ENCODE results near the gene ZNF808.
"Not testable (repeated sequence)": the region's sequence is repeated elsewhere in the genome, so short reads cannot be mapped to it uniquely, and the experiment has no call there.

The ZNF808 gene

DNA sequence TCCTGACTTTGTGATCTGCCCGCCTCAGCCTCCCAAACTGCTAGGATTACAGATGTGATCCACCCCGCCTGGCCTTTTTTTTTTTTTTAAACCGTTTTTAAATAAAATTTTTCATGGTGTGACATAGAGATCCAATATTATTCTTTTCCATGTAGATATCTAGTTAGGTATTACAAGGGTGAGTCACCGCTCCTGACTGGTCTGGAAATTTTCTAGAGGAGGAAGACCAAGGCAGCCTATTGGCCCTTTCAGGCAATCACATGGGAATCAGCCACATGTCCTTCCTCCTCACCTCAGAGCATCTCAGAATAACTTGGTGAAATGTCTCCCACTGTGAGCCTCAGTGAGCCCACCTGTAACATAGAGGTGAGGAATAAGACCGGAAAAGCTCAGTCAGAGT lies 13.7 kb downstream of the ZNF808 start:
- peaks cover 0 to 28% of the 10 kb centered on the region in 2 experiments; a peak in 1 of 3 replicates for H3K36me3 ChIP-seq (ENCODE audit: control insufficient read depth in 2 of 2, insufficient read depth in 1 of 2, low read length in 2 of 2)
- POLR2A ChIA-PET; CTCF ChIA-PET; H3K27ac ChIP-seq (ENCODE audit: extremely low read depth, low read depth, low read length); H3K4me3 ChIP-seq (ENCODE audit: low read depth, low read length); H3K4me1 ChIP-seq (ENCODE audit: control insufficient read depth, insufficient read depth, low read length); H3K9me3 ChIP-seq (ENCODE audit: control insufficient read depth, insufficient read depth, low read depth, low read length): not testable (repeated sequence)

DNA sequence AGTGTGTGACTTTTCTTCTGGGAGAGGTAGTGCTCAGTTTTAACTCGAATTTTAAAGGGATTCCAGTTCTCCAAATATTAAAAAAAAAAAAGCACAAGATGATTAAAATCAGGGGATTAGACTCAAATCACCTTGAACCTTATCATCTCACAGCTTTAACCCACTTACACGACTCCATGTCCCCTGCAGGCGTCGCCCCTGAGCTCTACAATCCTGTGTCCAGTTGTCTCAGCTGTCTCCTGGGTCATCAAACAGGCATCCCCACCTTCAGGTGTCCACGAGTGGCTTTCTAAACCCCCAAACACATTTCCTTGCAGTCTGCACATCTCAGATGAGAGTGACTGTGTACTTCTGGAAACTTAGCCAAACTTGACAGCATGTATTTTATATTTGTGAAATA lies 14.1 kb downstream of the ZNF808 start:
- no peak overlapping the region for H3K4me3 ChIP-seq (ENCODE audit: low read depth, low read length)
- peaks cover 0 to 32% of the 10 kb centered on the region in 2 experiments; a peak in 1 of 3 replicates for H3K36me3 ChIP-seq (ENCODE audit: control insufficient read depth in 2 of 2, insufficient read depth in 1 of 2, low read length in 2 of 2)
- ChIA-PET POLR2A (no interaction called here), CTCF (no interaction called here)
- H3K9me3 ChIP-seq (ENCODE audit: control insufficient read depth, insufficient read depth, low read depth, low read length), result no peaks in the 10 kb centered on the region
- no peak overlapping the region for H3K27ac ChIP-seq (ENCODE audit: extremely low read depth, low read depth, low read length)
- H3K4me1 ChIP-seq (ENCODE audit: control insufficient read depth, insufficient read depth, low read length), result no peaks in the 10 kb centered on the region
- TF ChIP-seq YY1 (tag by site-specific recombination; IDR thresholded peaks at IDR 0.05) (no peak), SALL2 (tag by site-specific recombination; IDR thresholded peaks at IDR 0.05; ENCODE audit: borderline replicate concordance) (no peak), ZNF449 (tag by site-specific recombination; IDR thresholded peaks at IDR 0.05) (no peak), HIC1 (tag by site-specific recombination; IDR thresholded peaks at IDR 0.05) (no peak), ZNF677 (tag by site-specific recombination; IDR thresholded peaks at IDR 0.05) (no peak), ZNF140 (tag by site-specific recombination; IDR thresholded peaks at IDR 0.05) (no peak), ZNF132 (tag by site-specific recombination; IDR thresholded peaks at IDR 0.05; ENCODE audit: borderline replicate concordance) (no peak), ZSCAN4 (tag by site-specific recombination; IDR thresholded peaks at IDR 0.05) (no peak), OVOL3 (tag by site-specific recombination; IDR thresholded peaks at IDR 0.05) (no peak), ZEB2 (tag by site-specific recombination; IDR thresholded peaks at IDR 0.05) (no peak), ZXDB (tag by site-specific recombination; IDR thresholded peaks at IDR 0.05) (no peak), ZNF658 (tag by site-specific recombination; IDR thresholded peaks at IDR 0.05) (no peak), ZNF776 (tag by site-specific recombination; IDR thresholded peaks at IDR 0.05; ENCODE audit: borderline replicate concordance) (no peak), ZNF580 (tag by site-specific recombination; IDR thresholded peaks at IDR 0.05) (no peak), ZNF433 (tag by site-specific recombination; IDR thresholded peaks at IDR 0.05; ENCODE audit: low read depth) (no peak), ZNF571 (tag by site-specific recombination; IDR thresholded peaks at IDR 0.05) (no peak), ZNF501 (tag by site-specific recombination; IDR thresholded peaks at IDR 0.05) (no peak), TCF7L2 (IDR thresholded peaks at IDR 0.05; ENCODE audit: borderline replicate concordance, low read depth, low read length) (no peak)
- TF ChIP-seq, protein P1, sequence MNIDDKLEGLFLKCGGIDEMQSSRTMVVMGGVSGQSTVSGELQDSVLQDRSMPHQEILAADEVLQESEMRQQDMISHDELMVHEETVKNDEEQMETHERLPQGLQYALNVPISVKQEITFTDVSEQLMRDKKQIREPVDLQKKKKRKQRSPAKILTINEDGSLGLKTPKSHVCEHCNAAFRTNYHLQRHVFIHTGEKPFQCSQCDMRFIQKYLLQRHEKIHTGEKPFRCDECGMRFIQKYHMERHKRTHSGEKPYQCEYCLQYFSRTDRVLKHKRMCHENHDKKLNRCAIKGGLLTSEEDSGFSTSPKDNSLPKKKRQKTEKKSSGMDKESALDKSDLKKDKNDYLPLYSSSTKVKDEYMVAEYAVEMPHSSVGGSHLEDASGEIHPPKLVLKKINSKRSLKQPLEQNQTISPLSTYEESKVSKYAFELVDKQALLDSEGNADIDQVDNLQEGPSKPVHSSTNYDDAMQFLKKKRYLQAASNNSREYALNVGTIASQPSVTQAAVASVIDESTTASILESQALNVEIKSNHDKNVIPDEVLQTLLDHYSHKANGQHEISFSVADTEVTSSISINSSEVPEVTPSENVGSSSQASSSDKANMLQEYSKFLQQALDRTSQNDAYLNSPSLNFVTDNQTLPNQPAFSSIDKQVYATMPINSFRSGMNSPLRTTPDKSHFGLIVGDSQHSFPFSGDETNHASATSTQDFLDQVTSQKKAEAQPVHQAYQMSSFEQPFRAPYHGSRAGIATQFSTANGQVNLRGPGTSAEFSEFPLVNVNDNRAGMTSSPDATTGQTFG (tag by site-specific recombination; IDR thresholded peaks at IDR 0.05; ENCODE audit: borderline replicate concordance), result no peak
- TF ChIP-seq, protein P2, sequence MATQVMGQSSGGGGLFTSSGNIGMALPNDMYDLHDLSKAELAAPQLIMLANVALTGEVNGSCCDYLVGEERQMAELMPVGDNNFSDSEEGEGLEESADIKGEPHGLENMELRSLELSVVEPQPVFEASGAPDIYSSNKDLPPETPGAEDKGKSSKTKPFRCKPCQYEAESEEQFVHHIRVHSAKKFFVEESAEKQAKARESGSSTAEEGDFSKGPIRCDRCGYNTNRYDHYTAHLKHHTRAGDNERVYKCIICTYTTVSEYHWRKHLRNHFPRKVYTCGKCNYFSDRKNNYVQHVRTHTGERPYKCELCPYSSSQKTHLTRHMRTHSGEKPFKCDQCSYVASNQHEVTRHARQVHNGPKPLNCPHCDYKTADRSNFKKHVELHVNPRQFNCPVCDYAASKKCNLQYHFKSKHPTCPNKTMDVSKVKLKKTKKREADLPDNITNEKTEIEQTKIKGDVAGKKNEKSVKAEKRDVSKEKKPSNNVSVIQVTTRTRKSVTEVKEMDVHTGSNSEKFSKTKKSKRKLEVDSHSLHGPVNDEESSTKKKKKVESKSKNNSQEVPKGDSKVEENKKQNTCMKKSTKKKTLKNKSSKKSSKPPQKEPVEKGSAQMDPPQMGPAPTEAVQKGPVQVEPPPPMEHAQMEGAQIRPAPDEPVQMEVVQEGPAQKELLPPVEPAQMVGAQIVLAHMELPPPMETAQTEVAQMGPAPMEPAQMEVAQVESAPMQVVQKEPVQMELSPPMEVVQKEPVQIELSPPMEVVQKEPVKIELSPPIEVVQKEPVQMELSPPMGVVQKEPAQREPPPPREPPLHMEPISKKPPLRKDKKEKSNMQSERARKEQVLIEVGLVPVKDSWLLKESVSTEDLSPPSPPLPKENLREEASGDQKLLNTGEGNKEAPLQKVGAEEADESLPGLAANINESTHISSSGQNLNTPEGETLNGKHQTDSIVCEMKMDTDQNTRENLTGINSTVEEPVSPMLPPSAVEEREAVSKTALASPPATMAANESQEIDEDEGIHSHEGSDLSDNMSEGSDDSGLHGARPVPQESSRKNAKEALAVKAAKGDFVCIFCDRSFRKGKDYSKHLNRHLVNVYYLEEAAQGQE (tag by site-specific recombination; IDR thresholded peaks at IDR 0.05), result no peak

GRCh38 chr19:52542541-52542940 lies 15.1 kb downstream of the ZNF808 start:
- H3K36me3 ChIP-seq (ENCODE audit: control insufficient read depth in 2 of 2, insufficient read depth in 1 of 2, low read length in 2 of 2), result peaks cover 0 to 37% of the 10 kb centered on the region in 2 experiments; a peak in 1 of 3 replicates
- H3K27ac ChIP-seq (ENCODE audit: extremely low read depth, low read depth, low read length); H3K4me1 ChIP-seq (ENCODE audit: control insufficient read depth, insufficient read depth, low read length); H3K9me3 ChIP-seq (ENCODE audit: control insufficient read depth, insufficient read depth, low read depth, low read length); H3K4me3 ChIP-seq (ENCODE audit: low read depth, low read length); POLR2A ChIA-PET: not testable (repeated sequence)
- CTCF ChIA-PET, result interaction anchor here (0.6 kb wide), 1 partner anchor 475 kb away, joined by 6 read pairs; no protein-coding TSS in a partner anchor

All from HEK293 (cell line).